H9 (cell line): ENCODE measurements around the gene CCBE1. TPM values are rescaled to one million over a fixed set of nuclear protein-coding genes. Genes with fewer than 3 reads are reported as not detected.

Experiments
- DNase-seq: peaks from one replicate; pipeline ENCODE4 v3.0.0-alpha.2; 2017
- H2AFZ ChIP-seq: one replicate; pipeline ENCODE4 v1.6.1; 2013; ENCODE audit warnings: mild to moderate bottlenecking, low read length, control low read depth, moderate library complexity
- H2AK5ac ChIP-seq: 2 replicates; pipeline ENCODE4 v1.6.1; 2013; ENCODE audit warnings: low read length, control low read depth, mixed read lengths; ENCODE audit not compliant: insufficient read length
- H2BK120ac ChIP-seq: one replicate; pipeline ENCODE4 v1.6.1; 2013; ENCODE audit warnings: low read depth, mild to moderate bottlenecking, low read length, control low read depth, inconsistent platforms; ENCODE audit not compliant: poor library complexity, severe bottlenecking
- H2BK12ac ChIP-seq: 2 replicates; pipeline ENCODE4 v1.6.1; 2013; ENCODE audit warnings: low read length, control low read depth, mixed read lengths, low read depth; ENCODE audit not compliant: insufficient read length
- H2BK15ac ChIP-seq: 2 replicates; pipeline ENCODE4 v1.6.1; 2013; ENCODE audit warnings: low read depth, low read length, control low read depth
- H2BK20ac ChIP-seq: one replicate; pipeline ENCODE4 v1.6.1; 2013; ENCODE audit warnings: low read depth, mild to moderate bottlenecking, low read length, control low read depth, inconsistent platforms; ENCODE audit not compliant: poor library complexity, severe bottlenecking
- H2BK5ac ChIP-seq: 2 replicates; pipeline ENCODE4 v1.6.1; 2013; ENCODE audit warnings: low read length, control low read depth, mixed read lengths; ENCODE audit not compliant: insufficient read length
- H3K14ac ChIP-seq: 2 replicates; pipeline ENCODE4 v1.6.1; 2013; ENCODE audit warnings: low read length, control low read depth; ENCODE audit not compliant: insufficient read depth
- H3K18ac ChIP-seq: 2 replicates; pipeline ENCODE4 v1.6.1; 2013; ENCODE audit warnings: low read depth, mild to moderate bottlenecking, mixed read lengths, low read length, control low read depth; ENCODE audit not compliant: insufficient read length
- H3K23ac ChIP-seq: 2 replicates; pipeline ENCODE4 v1.6.1; 2013; ENCODE audit warnings: low read length, control low read depth, mixed read lengths, low read depth; ENCODE audit not compliant: insufficient read length
- H3K23me2 ChIP-seq: 2 replicates; pipeline ENCODE4 v1.6.1; 2013; ENCODE audit warnings: low read depth, mild to moderate bottlenecking, mixed read lengths, low read length, control low read depth; ENCODE audit not compliant: insufficient read length, poor library complexity, severe bottlenecking
- H3K27ac ChIP-seq: 2 replicates; pipeline ENCODE4 v1.5.1; 2013; ENCODE audit warnings: low read length, control low read depth, mixed read lengths, low read depth; ENCODE audit not compliant: insufficient read length
- H3K27me3 ChIP-seq: 2 replicates; pipeline ENCODE4 v1.6.1; 2013; ENCODE audit warnings: low read length, control low read depth, inconsistent platforms; ENCODE audit not compliant: insufficient read depth
- H3K4ac ChIP-seq: 2 replicates; pipeline ENCODE4 v1.6.1; 2013; ENCODE audit warnings: low read depth, mild to moderate bottlenecking, control low read depth, inconsistent platforms, low read length, moderate library complexity
- H3K4me1 ChIP-seq: 2 replicates; pipeline ENCODE4 v1.6.1; 2013; ENCODE audit warnings: low read length, control low read depth, inconsistent platforms; ENCODE audit not compliant: insufficient read depth
- H3K4me2 ChIP-seq: 2 replicates; pipeline ENCODE4 v1.6.1; 2013; ENCODE audit warnings: low read length, control low read depth, mixed read lengths; ENCODE audit not compliant: insufficient read length, insufficient read depth
- H3K56ac ChIP-seq: 2 replicates; pipeline ENCODE4 v1.6.1; 2013; ENCODE audit warnings: low read depth, mild to moderate bottlenecking, mixed read lengths, low read length, control low read depth; ENCODE audit not compliant: insufficient read length
- H3K79me1 ChIP-seq: 2 replicates; pipeline ENCODE4 v1.6.1; 2013; ENCODE audit warnings: low read depth, mild to moderate bottlenecking, moderate library complexity, low read length, control low read depth, inconsistent platforms; ENCODE audit not compliant: insufficient read depth, poor library complexity, severe bottlenecking
- H3K79me2 ChIP-seq: 2 replicates; pipeline ENCODE4 v1.6.1; 2013; ENCODE audit warnings: low read length, control low read depth, inconsistent platforms; ENCODE audit not compliant: insufficient read depth
- H3K9ac ChIP-seq: 2 replicates; pipeline ENCODE4 v1.6.1; 2013; ENCODE audit warnings: low read length, control low read depth, mixed read lengths; ENCODE audit not compliant: insufficient read length; ENCODE audit errors: extremely low read depth
- H3K9me3 ChIP-seq: one replicate; pipeline ENCODE4 v1.6.1; 2013; ENCODE audit warnings: low read depth, low read length, inconsistent platforms; ENCODE audit not compliant: control insufficient read depth
- H3T11ph ChIP-seq: one replicate; pipeline ENCODE4 v1.6.1; 2013; ENCODE audit warnings: mild to moderate bottlenecking, low read length, control low read depth, inconsistent platforms
- H4K20me1 ChIP-seq: one replicate; pipeline ENCODE4 v1.6.1; 2013; ENCODE audit not compliant: control insufficient read depth, insufficient read length, insufficient read depth
- H4K5ac ChIP-seq: 2 replicates; pipeline ENCODE4 v1.6.1; 2013; ENCODE audit warnings: low read depth, mild to moderate bottlenecking, mixed read lengths, low read length, control low read depth; ENCODE audit not compliant: insufficient read length
- H4K8ac ChIP-seq: replicated peaks from 2 replicates; pipeline ENCODE4 v1.6.1; 2013; ENCODE audit warnings: low read length, control low read depth, mixed read lengths, low read depth; ENCODE audit not compliant: insufficient read length
- H4K91ac ChIP-seq: 2 replicates; pipeline ENCODE4 v1.6.1; 2013; ENCODE audit warnings: low read depth, mild to moderate bottlenecking, moderate library complexity, mixed read lengths, low read length, control low read depth; ENCODE audit not compliant: insufficient read length
- H3K27ac Mint-ChIP-seq, 3 experiments: 2 replicates in 2 of 3; 3 replicates in 1 of 3; pipeline ENCODE4 v1.8.0; 2020 to 2021; ENCODE audit warnings: mixed read lengths in 3 of 3, mild to moderate bottlenecking in 1 of 3, moderate library complexity in 1 of 3
- H3K27me3 Mint-ChIP-seq: 2 replicates; pipeline ENCODE4 v1.8.0; 2021; ENCODE audit warnings: low read depth, mild to moderate bottlenecking, moderate library complexity, mixed read lengths
- H3K36me3 Mint-ChIP-seq, 3 experiments: 2 replicates in 2 of 3; 3 replicates in 1 of 3; pipeline ENCODE4 v1.8.0; 2020 to 2021; ENCODE audit warnings: low read depth in 3 of 3, mixed read lengths in 3 of 3; ENCODE audit not compliant: insufficient read depth in 1 of 3
- H3K4me1 Mint-ChIP-seq, 2 experiments: 2 replicates each; pipeline ENCODE4 v1.8.0; 2020; ENCODE audit warnings: mixed read lengths in 2 of 2
- H3K4me3 Mint-ChIP-seq, 2 experiments: 2 replicates in 1 of 2; 3 replicates in 1 of 2; pipeline ENCODE4 v1.8.0; 2020 to 2021; ENCODE audit warnings: mild to moderate bottlenecking in 2 of 2, mixed read lengths in 2 of 2, moderate library complexity in 1 of 2
- H3K9me3 Mint-ChIP-seq, 2 experiments: 2 replicates in 1 of 2; 3 replicates in 1 of 2; pipeline ENCODE4 v1.8.0; 2020; ENCODE audit warnings: mild to moderate bottlenecking in 2 of 2, mixed read lengths in 2 of 2, moderate library complexity in 1 of 2
- WGBS: extraction: QIAGEN DNeasy Blood & Tissue Kit; methylation state at CpG from one replicate; pipeline ENCODE4 v1.1.7; 2013; ENCODE audit warnings: missing lambda C conversion rate, low lambda C conversion rate, mixed read lengths; ENCODE audit not compliant: insufficient read length; ENCODE audit errors: extremely low coverage; 5-methylcytosine and 5-hydroxymethylcytosine counted together
- total RNA-seq: library from RNA; stranded (reverse); gene quantifications from 2 replicates; pipeline ENCODE4 v1.2.1, GENCODE V29; 2021
- TF ChIP-seq, protein P1 (sequence below): fragments of 200-600 bp; sonication (generic); conservative IDR thresholded peaks from 3 replicates; pipeline ENCODE4 v1.8.0; 2021; ENCODE audit warnings: antibody characterized with exemption, mild to moderate bottlenecking

The CCBE1 gene
- total RNA-seq, 1 experiment from 2014 or later: 0.39 TPM

DNA sequence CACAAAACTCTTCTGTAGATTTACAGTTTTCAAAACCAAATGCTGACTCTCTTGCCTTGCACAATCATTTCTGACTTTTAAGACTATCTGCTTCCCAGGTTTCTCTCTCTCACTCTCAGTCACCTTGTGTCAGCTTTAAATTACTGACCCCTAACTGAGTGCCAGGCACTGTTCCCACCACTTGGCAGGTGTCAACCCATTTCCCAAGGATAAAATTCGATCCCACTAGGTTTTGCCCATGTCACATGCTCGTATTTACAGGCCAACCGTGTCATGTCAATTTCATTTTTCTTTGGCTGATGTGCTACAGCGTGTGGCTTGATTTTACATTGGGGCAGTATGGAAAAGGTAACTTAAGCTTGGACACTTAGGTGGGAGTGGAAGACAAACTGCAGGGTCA lies 312.0 kb downstream of the CCBE1 start:
- H2BK5ac ChIP-seq: no peak overlapping the region
- no peaks in the 10 kb centered on the region for H3K23me2 ChIP-seq
- no peak overlapping the region for H3K23ac ChIP-seq
- H2AK5ac ChIP-seq: no peak overlapping the region
- no peaks in the 10 kb centered on the region for H3K4me1 ChIP-seq
- no peak overlapping the region for H3K9ac ChIP-seq
- no peak overlapping the region for H2BK15ac ChIP-seq
- H3K79me2 ChIP-seq: no peaks in the 10 kb centered on the region
- no peak overlapping the region for H2AFZ ChIP-seq
- TF ChIP-seq, protein P1, sequence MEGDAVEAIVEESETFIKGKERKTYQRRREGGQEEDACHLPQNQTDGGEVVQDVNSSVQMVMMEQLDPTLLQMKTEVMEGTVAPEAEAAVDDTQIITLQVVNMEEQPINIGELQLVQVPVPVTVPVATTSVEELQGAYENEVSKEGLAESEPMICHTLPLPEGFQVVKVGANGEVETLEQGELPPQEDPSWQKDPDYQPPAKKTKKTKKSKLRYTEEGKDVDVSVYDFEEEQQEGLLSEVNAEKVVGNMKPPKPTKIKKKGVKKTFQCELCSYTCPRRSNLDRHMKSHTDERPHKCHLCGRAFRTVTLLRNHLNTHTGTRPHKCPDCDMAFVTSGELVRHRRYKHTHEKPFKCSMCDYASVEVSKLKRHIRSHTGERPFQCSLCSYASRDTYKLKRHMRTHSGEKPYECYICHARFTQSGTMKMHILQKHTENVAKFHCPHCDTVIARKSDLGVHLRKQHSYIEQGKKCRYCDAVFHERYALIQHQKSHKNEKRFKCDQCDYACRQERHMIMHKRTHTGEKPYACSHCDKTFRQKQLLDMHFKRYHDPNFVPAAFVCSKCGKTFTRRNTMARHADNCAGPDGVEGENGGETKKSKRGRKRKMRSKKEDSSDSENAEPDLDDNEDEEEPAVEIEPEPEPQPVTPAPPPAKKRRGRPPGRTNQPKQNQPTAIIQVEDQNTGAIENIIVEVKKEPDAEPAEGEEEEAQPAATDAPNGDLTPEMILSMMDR: no peak
- Mint-ChIP-seq H3K4me1 (peaks cover 29 to 58% of the 10 kb centered on the region in 2 experiments), H3K27me3 (peaks cover 51% of the 10 kb centered on the region), H3K27ac (peak overlapping the region in 1 of 3 experiments; percentile 5; a peak in 1 of 7 replicates), H3K4me3 (no peak overlapping the region), H3K36me3 (no peaks in the 10 kb centered on the region), H3K9me3 (no peaks in the 10 kb centered on the region; a peak in 2 of 5 replicates)
- no peak overlapping the region for H3K14ac ChIP-seq
- H2BK120ac ChIP-seq: no peak overlapping the region
- no peak overlapping the region for H3K4ac ChIP-seq
- no peaks in the 10 kb centered on the region for H3K27me3 ChIP-seq
- H4K8ac ChIP-seq: no peak overlapping the region
- no peaks in the 10 kb centered on the region for H3K9me3 ChIP-seq
- no peak overlapping the region for H3K27ac ChIP-seq
- H3K18ac ChIP-seq: no peak overlapping the region
- no peaks in the 10 kb centered on the region for H3K79me1 ChIP-seq
- H4K20me1 ChIP-seq: no peaks in the 10 kb centered on the region
- H3T11ph ChIP-seq: no peak overlapping the region
- H4K91ac ChIP-seq: no peak overlapping the region
- no CpG with 5 or more reads among the region's 4 CpGs for WGBS
- no peak for DNase-seq
- no peak overlapping the region for H2BK20ac ChIP-seq
- no peak overlapping the region for H2BK12ac ChIP-seq
- H3K4me2 ChIP-seq: no peak overlapping the region
- H4K5ac ChIP-seq: no peak overlapping the region
- H3K56ac ChIP-seq: no peak overlapping the region
